PC-9 (cell line): Measurements from ENCODE around the gene CAMTA1. TPM values are rescaled to one million over a fixed set of nuclear protein-coding genes. Genes with fewer than 3 reads are reported as not detected.
"Not testable (repeated sequence)": the region's sequence is repeated elsewhere in the genome, so short reads cannot be mapped to it uniquely, and the experiment has no call there.

ENCODE experiments used
- BruUV-seq: library from RNA; stranded (reverse); fragments of 400-500 nt; replicated peaks from 2 replicates; lab custom pipeline; 2021; lab: Mats Ljungman, UMichigan
- CTCF ChIA-PET: fragments of 300-600 bp; sonication (Branson Sonifier 250); formaldehyde crosslinking; loops from one replicate; lab custom pipeline; 2022; ENCODE audit warnings: antibody characterized with exemption; lab: Charles Lee
- POLR2A ChIA-PET: fragments of 300-600 bp; sonication (Branson Sonifier 250); formaldehyde crosslinking; loops from one replicate; lab custom pipeline; 2022; ENCODE audit warnings: antibody characterized with exemption; ENCODE audit not compliant: unreplicated experiment; lab: Charles Lee
- DNase-seq, 2 experiments: peaks; one replicate each; pipeline versions ENCODE4 v3.0.0 to v3.0.0-alpha.2; 2015 to 2022; ENCODE audit warnings: mixed read lengths in 1 of 2
- H2AFZ ChIP-seq: fragments of 200-600 bp; sonication (generic); 2 replicates; pipeline ENCODE4 v1.8.1; 2017; ENCODE audit warnings: antibody characterized with exemption
- H3F3A ChIP-seq: fragments of 200-600 bp; sonication (generic); 2 replicates; pipeline ENCODE4 v1.8.1; 2017; ENCODE audit warnings: antibody characterized with exemption, mild to moderate bottlenecking, low read depth; ENCODE audit not compliant: insufficient read depth
- H3K27ac ChIP-seq: fragments of 200-600 bp; sonication (generic); 2 replicates; pipeline ENCODE4 v1.6.1; 2016; ENCODE audit warnings: mixed run types
- H3K27me3 ChIP-seq: fragments of 200-600 bp; sonication (generic); 2 replicates; pipeline ENCODE4 v1.6.1; 2016; ENCODE audit warnings: low read depth, mixed run types; ENCODE audit not compliant: insufficient read depth
- H3K36me3 ChIP-seq: fragments of 200-600 bp; sonication (generic); 2 replicates; pipeline ENCODE4 v1.6.1; 2016; ENCODE audit warnings: low read depth, mixed run types
- H3K4me1 ChIP-seq: fragments of 200-600 bp; sonication (generic); replicated peaks from 2 replicates; pipeline ENCODE4 v1.6.1; 2016; ENCODE audit warnings: mixed run types; ENCODE audit not compliant: insufficient read depth
- H3K4me2 ChIP-seq: fragments of 200-600 bp; sonication (generic); 2 replicates; pipeline ENCODE4 v1.6.1; 2017; ENCODE audit warnings: mixed run types
- H3K4me3 ChIP-seq: fragments of 200-600 bp; sonication (generic); 2 replicates; pipeline ENCODE4 v1.6.1; 2016; ENCODE audit warnings: mixed run types
- H3K79me2 ChIP-seq: fragments of 200-600 bp; sonication (generic); 2 replicates; pipeline ENCODE4 v1.6.1; 2017; ENCODE audit warnings: low read depth, mixed run types
- H3K9me2 ChIP-seq: fragments of 200-600 bp; sonication (generic); 2 replicates; pipeline ENCODE4 v1.8.1; 2017; ENCODE audit warnings: mild to moderate bottlenecking; ENCODE audit not compliant: insufficient read depth
- H3K9me3 ChIP-seq: fragments of 200-600 bp; sonication (generic); 2 replicates; pipeline ENCODE4 v1.8.1; 2016; ENCODE audit warnings: low read depth; ENCODE audit not compliant: insufficient read depth
- H4K20me1 ChIP-seq: fragments of 200-600 bp; sonication (generic); 2 replicates; pipeline ENCODE4 v1.8.1; 2017; ENCODE audit not compliant: insufficient read depth
- EZH2 ChIP-seq: fragments of 200-600 bp; sonication (generic); IDR thresholded peaks from 2 replicates; pipeline ENCODE4 v1.8.0; 2017; ENCODE audit warnings: antibody characterized with exemption, low read depth
- intact Hi-C: fragments of 100-400 bp; cut with micrococcal nuclease; formaldehyde crosslinking; loops from one replicate; pipeline ENCODE4 v1.10.0; 2022; ENCODE audit not compliant: unreplicated experiment
- total RNA-seq: library from RNA; stranded (reverse); gene quantifications from 2 replicates; pipeline ENCODE4 v1.2.3, GENCODE V29; 2021
- TF ChIP-seq, protein P1 (sequence below): fragments of 200-600 bp; sonication (generic); conservative IDR thresholded peaks from 2 replicates; pipeline ENCODE4 v1.6.1; 2017; ENCODE audit warnings: mixed run types, antibody characterized with exemption, mild to moderate bottlenecking, moderate library complexity

CAMTA1 gene
- total RNA-seq, 1 experiment from 2014 or later, result 72.3 TPM

- no peak for DNase-seq
- POLR2A ChIA-PET, result no interaction called here
- Histone ChIP-seq H3K36me3 (no peaks in the 10 kb centered on the region), H3F3A (no peaks in the 10 kb centered on the region), H3K4me2 (no peak overlapping the region), H3K9me3 (no peaks in the 10 kb centered on the region), H3K79me2 (no peaks in the 10 kb centered on the region), H4K20me1 (no peaks in the 10 kb centered on the region), H3K27ac (no peak overlapping the region), H3K27me3 (peaks cover 46% of the 10 kb centered on the region), H3K9me2 (no peaks in the 10 kb centered on the region), H3K4me1 (no peaks in the 10 kb centered on the region), H2AFZ (no peak overlapping the region), H3K4me3 (no peak overlapping the region)
- CTCF ChIA-PET, result no interaction called here
- intact Hi-C loops, result no loop called here
- TF ChIP-seq, protein P1, sequence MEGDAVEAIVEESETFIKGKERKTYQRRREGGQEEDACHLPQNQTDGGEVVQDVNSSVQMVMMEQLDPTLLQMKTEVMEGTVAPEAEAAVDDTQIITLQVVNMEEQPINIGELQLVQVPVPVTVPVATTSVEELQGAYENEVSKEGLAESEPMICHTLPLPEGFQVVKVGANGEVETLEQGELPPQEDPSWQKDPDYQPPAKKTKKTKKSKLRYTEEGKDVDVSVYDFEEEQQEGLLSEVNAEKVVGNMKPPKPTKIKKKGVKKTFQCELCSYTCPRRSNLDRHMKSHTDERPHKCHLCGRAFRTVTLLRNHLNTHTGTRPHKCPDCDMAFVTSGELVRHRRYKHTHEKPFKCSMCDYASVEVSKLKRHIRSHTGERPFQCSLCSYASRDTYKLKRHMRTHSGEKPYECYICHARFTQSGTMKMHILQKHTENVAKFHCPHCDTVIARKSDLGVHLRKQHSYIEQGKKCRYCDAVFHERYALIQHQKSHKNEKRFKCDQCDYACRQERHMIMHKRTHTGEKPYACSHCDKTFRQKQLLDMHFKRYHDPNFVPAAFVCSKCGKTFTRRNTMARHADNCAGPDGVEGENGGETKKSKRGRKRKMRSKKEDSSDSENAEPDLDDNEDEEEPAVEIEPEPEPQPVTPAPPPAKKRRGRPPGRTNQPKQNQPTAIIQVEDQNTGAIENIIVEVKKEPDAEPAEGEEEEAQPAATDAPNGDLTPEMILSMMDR, result no peak
- TF ChIP-seq EZH2, result no peak
- no TSS peak for BruUV-seq
Measured at GRCh38 chr1:7688659-7689058, 903.4 kb downstream of the CAMTA1 start.

- H3K36me3 ChIP-seq, H3K79me2 ChIP-seq, DNase-seq, POLR2A ChIA-PET, H3K9me3 ChIP-seq, H2AFZ ChIP-seq, H3K4me3 ChIP-seq, H4K20me1 ChIP-seq, H3K9me2 ChIP-seq, CTCF ChIA-PET, intact Hi-C loops, H3F3A ChIP-seq, H3K4me1 ChIP-seq, BruUV-seq, H3K27ac ChIP-seq, H3K4me2 ChIP-seq: not testable (repeated sequence)
- H3K27me3 ChIP-seq, result peaks cover 46% of the 10 kb centered on the region
Measured at GRCh38 chr1:7689307-7689706, 904.1 kb downstream of the CAMTA1 start.

GRCh38 chr1:7690076-7690475, 904.8 kb downstream of the CAMTA1 start:
- Histone ChIP-seq H3K27me3 (peaks cover 39% of the 10 kb centered on the region), H3K4me3 (no peak overlapping the region), H3F3A (no peaks in the 10 kb centered on the region), H3K9me2 (no peaks in the 10 kb centered on the region), H3K36me3 (no peaks in the 10 kb centered on the region), H3K4me1 (no peaks in the 10 kb centered on the region), H4K20me1 (no peaks in the 10 kb centered on the region), H2AFZ (no peak overlapping the region), H3K79me2 (no peaks in the 10 kb centered on the region), H3K27ac (no peak overlapping the region), H3K9me3 (no peaks in the 10 kb centered on the region), H3K4me2 (no peak overlapping the region)
- ChIA-PET CTCF (no interaction called here), POLR2A (no interaction called here)
- no peak for DNase-seq
- BruUV-seq, result no TSS peak
- TF ChIP-seq, protein P1, result no peak
- no peak for TF ChIP-seq EZH2
- intact Hi-C loops, result no loop called here

DNA sequence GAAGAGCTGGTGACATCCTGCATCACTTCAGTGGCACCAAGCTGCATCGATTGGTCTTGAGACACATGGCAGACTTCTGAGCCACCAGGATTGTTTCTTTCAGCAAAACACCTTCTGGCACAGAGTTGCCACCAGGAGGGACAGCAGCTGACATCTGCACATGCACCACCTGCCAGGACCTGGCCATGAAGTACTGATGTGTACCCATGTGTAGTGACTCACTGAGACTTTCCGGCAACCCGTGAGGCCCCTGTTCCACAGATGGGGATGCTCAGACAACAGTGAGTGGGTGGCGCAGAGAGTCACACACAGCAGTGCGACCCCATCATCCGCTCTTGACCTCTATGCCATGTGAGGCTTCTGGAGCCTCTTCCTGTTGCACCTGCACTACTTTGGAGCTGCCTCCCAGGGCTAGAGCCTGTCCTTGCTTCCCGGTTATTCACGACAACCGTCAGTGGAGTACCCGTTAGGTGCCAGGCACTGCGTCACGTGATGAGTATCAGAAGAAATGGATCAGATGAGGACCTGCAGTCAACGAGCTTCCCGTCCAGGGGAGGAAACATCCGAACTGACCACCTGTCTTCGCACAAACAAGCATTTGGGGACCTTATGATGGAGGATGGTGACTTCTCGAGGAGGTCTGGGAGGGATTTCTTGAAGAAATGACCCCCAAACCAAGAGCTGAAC, 905.4 kb downstream of the CAMTA1 start:
- Histone ChIP-seq H3K9me2 (no peaks in the 10 kb centered on the region), H3K27me3 (peaks cover 34% of the 10 kb centered on the region), H3K36me3 (no peaks in the 10 kb centered on the region), H3K4me3 (no peak overlapping the region), H3K27ac (no peak overlapping the region), H3F3A (no peaks in the 10 kb centered on the region), H3K4me2 (no peak overlapping the region), H4K20me1 (no peaks in the 10 kb centered on the region), H3K9me3 (no peaks in the 10 kb centered on the region), H2AFZ (no peak overlapping the region), H3K4me1 (no peaks in the 10 kb centered on the region), H3K79me2 (no peaks in the 10 kb centered on the region)
- TF ChIP-seq EZH2, result no peak
- TF ChIP-seq, protein P1, result no peak
- ChIA-PET CTCF (no interaction called here), POLR2A (no interaction called here)
- BruUV-seq, result no TSS peak
- no peak for DNase-seq
- intact Hi-C loops, result no loop called here
